Natural killer cell (primary cell): ENCODE measurements around the gene ERC1. TPM values are rescaled to one million over a fixed set of nuclear protein-coding genes. Genes with fewer than 3 reads are reported as not detected.
A peak's percentile ranks its signal among the peaks of the same experiment; 100 is the strongest.

Source experiments
- ATAC-seq, 3 donors: fragments of 150-1000 bp in 2 of 3; fragments of 200-7000 bp in 1 of 3; cut with Tn5 transposase; 1 replicate in 1 of 3; 2 replicates in 2 of 3; pipeline ENCODE4 v1.10.0; 2021; ENCODE audit warnings: mild to moderate bottlenecking in 2 of 3, moderate library complexity in 2 of 3
- DNase-seq, 2 donors: peaks; one replicate each; pipeline versions ENCODE4 v3.0.0 to v3.0.0-alpha.2; 2013 to 2021; ENCODE audit warnings: mixed read lengths in 1 of 2
- H3K27ac ChIP-seq: one replicate; pipeline ENCODE4 v1.5.1; 2013; ENCODE audit warnings: mild to moderate bottlenecking, low read length
- H3K27me3 ChIP-seq: one replicate; pipeline ENCODE4 v1.6.1; 2013; ENCODE audit warnings: low read length; ENCODE audit not compliant: control insufficient read depth, insufficient read depth
- H3K36me3 ChIP-seq: one replicate; pipeline ENCODE4 v1.6.1; 2013; ENCODE audit warnings: low read length; ENCODE audit not compliant: control insufficient read depth, insufficient read depth
- H3K4me1 ChIP-seq: one replicate; pipeline ENCODE4 v1.6.1; 2013; ENCODE audit warnings: low read length; ENCODE audit not compliant: control insufficient read depth, insufficient read depth
- H3K4me3 ChIP-seq: one replicate; pipeline ENCODE4 v1.5.1; 2013; ENCODE audit warnings: low read length
- H3K9me3 ChIP-seq: one replicate; pipeline ENCODE4 v1.6.1; 2013; ENCODE audit warnings: low read length; ENCODE audit not compliant: control insufficient read depth, insufficient read depth
- H3K27ac Mint-ChIP-seq, 2 donors: one replicate each; pipeline ENCODE4 v1.8.0; 2022; ENCODE audit warnings: mild to moderate bottlenecking in 2 of 2, mixed read lengths in 2 of 2, moderate library complexity in 1 of 2
- H3K27me3 Mint-ChIP-seq, 2 donors: one replicate each; pipeline ENCODE4 v1.8.0; 2022; ENCODE audit warnings: low read depth in 2 of 2, mixed read lengths in 2 of 2
- H3K36me3 Mint-ChIP-seq: one replicate; pipeline ENCODE4 v1.8.0; 2022; ENCODE audit warnings: mixed read lengths
- H3K4me1 Mint-ChIP-seq, 2 donors: one replicate each; pipeline ENCODE4 v1.8.0; 2022; ENCODE audit warnings: mixed read lengths in 2 of 2
- H3K4me3 Mint-ChIP-seq: one replicate; pipeline ENCODE4 v1.8.0; 2022; ENCODE audit warnings: mild to moderate bottlenecking, moderate library complexity, mixed read lengths
- H3K9me3 Mint-ChIP-seq, 2 donors: one replicate each; pipeline ENCODE4 v1.8.0; 2022; ENCODE audit warnings: mixed read lengths in 2 of 2
- WGBS: methylation state at CpG from one replicate; pipeline ENCODE4 v1.1.7; 2013; ENCODE audit warnings: missing lambda C conversion rate; ENCODE audit not compliant: insufficient coverage; 5-methylcytosine and 5-hydroxymethylcytosine counted together
- intact Hi-C: fragments of 100-400 bp; cut with micrococcal nuclease; formaldehyde crosslinking; loops from one replicate; pipeline ENCODE4 v1.14.2; 2022
- total RNA-seq, 4 donors: library from RNA; stranded (reverse); fragments of 120-200 nt in 1 of 4; gene quantifications; one replicate each; pipeline versions ENCODE4 v1.2.3 to v1.2.4, GENCODE V29; 2013 to 2022
- TF ChIP-seq, protein P1 (sequence below): fragments of 200-600 bp; IDR thresholded peaks from one replicate; pipeline ENCODE4 v1.8.0; 2022; ENCODE audit warnings: antibody characterized with exemption

The ERC1 gene
- total RNA-seq, 3 donors from 2014 or later (not counting 1 experiment from before 2014, with no cell fraction given): 43.5 to 54.0 (median 44.9) TPM

DNA sequence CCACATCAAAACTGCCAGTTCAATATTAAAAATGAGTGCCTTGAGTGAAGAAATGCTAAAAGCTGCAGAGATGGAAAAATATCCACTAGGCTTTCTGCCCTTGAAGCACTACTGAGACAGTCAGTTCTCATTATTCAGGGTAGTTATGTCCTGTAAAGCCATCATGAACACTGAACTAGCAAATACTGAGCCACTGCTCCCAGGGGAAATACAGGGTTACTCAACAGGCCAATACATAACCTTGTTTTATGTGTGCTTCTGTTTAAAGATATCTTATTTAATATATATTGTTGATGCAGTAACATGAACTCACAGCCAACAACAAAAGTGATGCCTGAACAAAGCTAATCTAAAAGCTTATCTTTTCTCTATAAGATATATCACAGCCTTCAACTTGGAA, 44.8 kb upstream of the ERC1 start:
- H3K9me3 ChIP-seq: no peaks in the 10 kb centered on the region
- no peak for ATAC-seq
- peaks cover 26 to 37% of the 10 kb centered on the region in 2 donors for H3K4me1 Mint-ChIP-seq
- H3K4me1 ChIP-seq: peaks cover 19% of the 10 kb centered on the region
- no peaks in the 10 kb centered on the region for H3K9me3 Mint-ChIP-seq
- H3K27me3 ChIP-seq: no peaks in the 10 kb centered on the region
- no peaks in the 10 kb centered on the region for H3K36me3 Mint-ChIP-seq
- H3K27ac ChIP-seq: no peak overlapping the region
- TF ChIP-seq, protein P1, sequence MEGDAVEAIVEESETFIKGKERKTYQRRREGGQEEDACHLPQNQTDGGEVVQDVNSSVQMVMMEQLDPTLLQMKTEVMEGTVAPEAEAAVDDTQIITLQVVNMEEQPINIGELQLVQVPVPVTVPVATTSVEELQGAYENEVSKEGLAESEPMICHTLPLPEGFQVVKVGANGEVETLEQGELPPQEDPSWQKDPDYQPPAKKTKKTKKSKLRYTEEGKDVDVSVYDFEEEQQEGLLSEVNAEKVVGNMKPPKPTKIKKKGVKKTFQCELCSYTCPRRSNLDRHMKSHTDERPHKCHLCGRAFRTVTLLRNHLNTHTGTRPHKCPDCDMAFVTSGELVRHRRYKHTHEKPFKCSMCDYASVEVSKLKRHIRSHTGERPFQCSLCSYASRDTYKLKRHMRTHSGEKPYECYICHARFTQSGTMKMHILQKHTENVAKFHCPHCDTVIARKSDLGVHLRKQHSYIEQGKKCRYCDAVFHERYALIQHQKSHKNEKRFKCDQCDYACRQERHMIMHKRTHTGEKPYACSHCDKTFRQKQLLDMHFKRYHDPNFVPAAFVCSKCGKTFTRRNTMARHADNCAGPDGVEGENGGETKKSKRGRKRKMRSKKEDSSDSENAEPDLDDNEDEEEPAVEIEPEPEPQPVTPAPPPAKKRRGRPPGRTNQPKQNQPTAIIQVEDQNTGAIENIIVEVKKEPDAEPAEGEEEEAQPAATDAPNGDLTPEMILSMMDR: no peak
- H3K4me3 Mint-ChIP-seq: peak overlapping the region; percentile 55
- H3K27ac Mint-ChIP-seq: peak overlapping the region; percentile 52 to 81
- peaks cover 3% of the 10 kb centered on the region for H3K36me3 ChIP-seq
- H3K4me3 ChIP-seq: no peak overlapping the region
- no peak for DNase-seq
- no peaks in the 10 kb centered on the region for H3K27me3 Mint-ChIP-seq
- intact Hi-C loops: loop anchor here (5.0 kb wide), 4 partner anchors 134 to 384 kb away; partner anchors contain the start of gene WNK1

DNA sequence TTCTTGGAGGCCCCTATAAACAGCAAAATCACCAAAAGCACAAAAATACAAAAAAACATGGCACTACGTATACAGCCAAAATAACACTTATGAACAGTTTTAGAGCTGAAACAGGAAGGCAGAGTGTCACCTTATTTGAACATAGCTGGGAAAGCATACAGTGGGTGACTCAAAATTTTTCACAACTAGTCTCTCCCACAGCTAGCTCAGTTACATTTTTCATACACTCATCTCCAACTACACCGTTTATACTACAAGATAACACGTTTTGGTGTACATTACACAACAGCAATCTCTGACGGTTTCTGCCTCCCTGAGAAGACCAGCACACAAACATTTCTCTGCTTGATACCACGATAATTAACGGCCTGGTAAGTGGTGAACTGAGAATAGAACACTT, 44.4 kb upstream of the ERC1 start:
- TF ChIP-seq, protein P1: no peak
- Histone ChIP-seq H3K4me1 (peaks cover 19% of the 10 kb centered on the region), H3K27me3 (no peaks in the 10 kb centered on the region), H3K9me3 (no peaks in the 10 kb centered on the region), H3K36me3 (peaks cover 3% of the 10 kb centered on the region), H3K4me3 (no peak overlapping the region), H3K27ac (no peak overlapping the region)
- no peak for ATAC-seq
- no peaks in the 10 kb centered on the region for H3K27me3 Mint-ChIP-seq
- H3K36me3 Mint-ChIP-seq: no peaks in the 10 kb centered on the region
- no peak for DNase-seq
- WGBS: 43% methylated on average over 6 of the region's 6 CpGs
- peaks cover 26 to 37% of the 10 kb centered on the region in 2 donors for H3K4me1 Mint-ChIP-seq
- intact Hi-C loops: loop anchor here (5.0 kb wide), 4 partner anchors 134 to 384 kb away; partner anchors contain the start of gene WNK1
- H3K27ac Mint-ChIP-seq: peak overlapping the region; percentile 52 to 81
- peak overlapping the region; percentile 55 for H3K4me3 Mint-ChIP-seq
- H3K9me3 Mint-ChIP-seq: no peaks in the 10 kb centered on the region

DNA sequence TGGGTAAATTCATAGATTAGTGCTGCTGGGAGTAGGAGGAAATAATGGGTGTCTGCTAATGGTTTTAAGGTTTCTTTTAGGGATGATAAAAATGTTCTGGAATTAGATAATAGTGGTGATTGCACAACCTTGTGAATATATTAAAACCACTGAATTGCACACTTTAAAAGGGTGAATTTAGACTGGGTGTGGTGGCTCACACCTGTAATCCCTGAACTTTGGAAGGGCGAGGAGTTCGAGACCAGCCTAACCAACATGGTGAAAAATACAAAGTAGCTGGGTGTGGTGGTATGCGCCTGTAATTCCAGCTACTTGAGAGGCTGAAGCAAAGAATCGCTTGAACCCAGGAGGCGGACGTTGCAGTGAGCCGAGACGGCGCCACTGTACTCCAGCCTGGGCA, 42.8 kb upstream of the ERC1 start:
- no peaks in the 10 kb centered on the region for H3K9me3 ChIP-seq
- Mint-ChIP-seq H3K4me1 (peaks cover 26 to 37% of the 10 kb centered on the region in 2 donors), H3K4me3 (peak overlapping the region; percentile 83), H3K36me3 (no peaks in the 10 kb centered on the region), H3K9me3 (no peaks in the 10 kb centered on the region), H3K27me3 (no peaks in the 10 kb centered on the region), H3K27ac (peak overlapping the region; percentile 43 to 97)
- no peak for DNase-seq
- ATAC-seq: no peak
- peaks cover 19% of the 10 kb centered on the region for H3K4me1 ChIP-seq
- 89% methylated on average over 9 of the region's 9 CpGs for WGBS
- TF ChIP-seq, protein P1: no peak
- intact Hi-C loops: loop anchor here (2.0 to 5.0 kb wide), 5 partner anchors 43 to 386 kb away; partner anchors contain the start of genes ERC1 and WNK1
- H3K4me3 ChIP-seq: no peak overlapping the region
- H3K36me3 ChIP-seq: peaks cover 3% of the 10 kb centered on the region
- no peaks in the 10 kb centered on the region for H3K27me3 ChIP-seq
- H3K27ac ChIP-seq: no peak overlapping the region
